Activated naive CD8-positive, alpha-beta T cell treated with anti-CD3 and anti-CD28 coated beads, Interleukin-2, amount 10 ng/mL, durations not matched to agents 7 days and 5 days (primary cell): Measurements from ENCODE around the gene RABGAP1L. TPM values are rescaled to one million over a fixed set of nuclear protein-coding genes. Genes with fewer than 3 reads are reported as not detected.

Experiments
- ATAC-seq: fragments of 150-1000 bp; cut with Tn5 transposase; one replicate; pipeline ENCODE4 v1.10.0; 2021; ENCODE audit warnings: low read depth, moderate library complexity
- POLR2A ChIA-PET: fragments of 350-600 bp; sonication (Branson Sonifier 250); formaldehyde crosslinking; loops from one replicate; lab custom pipeline; 2021; ENCODE audit warnings: antibody characterized with exemption; lab: Charles Lee
- DNase-seq: peaks from one replicate; pipeline ENCODE4 v3.0.0; 2021
- H3K27ac Mint-ChIP-seq: one replicate; pipeline ENCODE4 v1.8.0; 2022; ENCODE audit warnings: mild to moderate bottlenecking, mixed read lengths
- H3K27me3 Mint-ChIP-seq: one replicate; pipeline ENCODE4 v1.8.0; 2022; ENCODE audit warnings: mild to moderate bottlenecking, moderate library complexity, mixed read lengths
- H3K36me3 Mint-ChIP-seq: one replicate; pipeline ENCODE4 v1.8.0; 2021; ENCODE audit warnings: mild to moderate bottlenecking, mixed read lengths
- H3K4me1 Mint-ChIP-seq: one replicate; pipeline ENCODE4 v1.8.0; 2021; ENCODE audit warnings: mixed read lengths
- H3K4me3 Mint-ChIP-seq: one replicate; pipeline ENCODE4 v1.8.0; 2022; ENCODE audit warnings: mild to moderate bottlenecking, moderate library complexity, mixed read lengths
- H3K9me3 Mint-ChIP-seq: one replicate; pipeline ENCODE4 v1.8.0; 2021; ENCODE audit warnings: mixed read lengths
- total RNA-seq, 2 experiments: library from RNA; stranded (reverse); gene quantifications; one replicate each; pipeline ENCODE4 v1.2.3, GENCODE V29; 2021

Gene RABGAP1L
- total RNA-seq, 2 experiments from 2014 or later: 64.8 to 69.9 TPM

DNA sequence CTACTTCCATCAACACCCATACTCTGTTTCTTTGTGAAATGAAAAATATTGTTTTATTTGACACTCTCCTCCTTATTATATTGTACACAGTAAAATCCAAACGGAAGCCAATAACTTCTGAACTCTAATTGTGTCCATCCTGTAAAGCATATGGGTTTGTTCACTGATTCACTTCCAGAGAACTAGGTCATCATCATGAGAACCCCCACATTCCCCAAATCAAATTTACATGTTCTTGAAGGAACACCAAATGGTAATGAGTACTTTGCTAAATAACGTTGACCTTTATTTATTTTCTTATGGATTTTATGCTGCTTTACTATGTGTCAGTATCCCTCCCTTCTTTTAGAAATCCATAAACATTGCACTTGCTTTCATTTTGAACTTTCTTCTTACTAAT lies 627.0 kb downstream of the RABGAP1L start:
- Mint-ChIP-seq H3K9me3 (peaks cover 3% of the 10 kb centered on the region), H3K36me3 (no peaks in the 10 kb centered on the region), H3K4me1 (peaks cover 10% of the 10 kb centered on the region), H3K27me3 (no peaks in the 10 kb centered on the region), H3K27ac (no peak overlapping the region), H3K4me3 (no peak overlapping the region)
- DNase-seq (no peak), ATAC-seq (no peak)
- POLR2A ChIA-PET: no interaction called here

DNA sequence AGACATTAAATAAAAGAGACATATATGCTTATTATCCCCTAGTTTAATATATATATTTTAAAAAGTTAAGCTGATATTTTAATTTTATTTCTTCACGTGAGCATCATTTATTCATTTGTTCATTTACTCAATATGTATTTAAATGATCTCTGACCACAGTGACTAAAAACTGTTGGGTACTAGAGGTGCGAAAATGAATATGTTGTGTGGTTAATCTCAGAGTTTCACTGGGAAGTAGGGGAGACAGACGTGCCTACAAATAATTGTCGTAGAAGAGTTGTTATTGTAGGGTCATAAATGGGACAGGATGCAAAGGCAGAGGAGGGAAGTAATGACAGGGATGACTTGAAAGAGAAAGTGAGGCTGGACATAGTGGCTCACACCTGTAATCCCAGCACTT lies 627.4 kb downstream of the RABGAP1L start:
- Mint-ChIP-seq H3K4me1 (peaks cover 10% of the 10 kb centered on the region), H3K9me3 (peaks cover 2% of the 10 kb centered on the region), H3K4me3 (no peak overlapping the region), H3K27me3 (no peaks in the 10 kb centered on the region), H3K36me3 (no peaks in the 10 kb centered on the region), H3K27ac (no peak overlapping the region)
- ATAC-seq (no peak), DNase-seq (no peak)
- POLR2A ChIA-PET: no interaction called here

DNA sequence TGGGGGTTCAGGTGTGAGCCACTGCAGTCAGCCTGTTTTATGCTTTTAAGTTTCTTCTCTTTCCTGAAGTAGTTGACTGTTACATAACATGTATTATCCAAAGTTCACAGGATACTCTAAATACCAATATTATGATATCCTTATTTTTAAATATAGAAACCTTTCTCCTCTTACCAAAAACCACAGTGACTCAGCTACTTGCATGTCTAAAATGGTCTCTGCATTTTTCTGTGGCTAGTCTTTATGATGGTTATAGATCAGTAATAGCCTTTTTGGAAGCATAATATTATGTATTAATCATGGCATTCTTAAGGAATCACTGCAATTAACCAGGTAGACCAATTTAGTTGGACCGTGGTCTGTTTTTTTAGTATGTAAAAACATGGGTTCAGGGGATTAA lies 629.7 kb downstream of the RABGAP1L start:
- H3K27ac Mint-ChIP-seq: no peak overlapping the region

DNA sequence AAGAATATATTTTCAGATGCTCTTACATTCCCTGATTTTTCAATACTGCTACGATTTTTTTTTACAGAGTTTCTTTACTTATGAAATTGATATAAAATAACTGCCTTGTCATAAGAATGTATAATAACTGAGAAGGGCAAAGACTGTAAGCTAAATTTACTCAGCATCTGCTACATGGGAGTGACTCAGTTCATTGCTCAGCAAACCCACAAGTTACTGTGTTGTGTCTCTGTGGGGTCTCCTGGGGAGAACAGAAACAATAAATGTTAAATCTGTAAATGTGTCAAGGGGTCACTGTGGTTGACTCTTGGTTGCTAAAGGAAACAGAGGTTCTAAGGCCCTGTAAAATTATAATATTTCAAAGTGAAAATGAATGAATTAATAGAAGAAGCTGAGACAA lies 630.1 kb downstream of the RABGAP1L start:
- DNase-seq: no peak
- Mint-ChIP-seq H3K9me3 (no peaks in the 10 kb centered on the region), H3K27me3 (no peaks in the 10 kb centered on the region), H3K4me1 (peaks cover 10% of the 10 kb centered on the region), H3K4me3 (no peak overlapping the region), H3K36me3 (no peaks in the 10 kb centered on the region), H3K27ac (no peak overlapping the region)
- no peak for ATAC-seq
- POLR2A ChIA-PET: no interaction called here

More for the DNA sequence above, 629.7 kb downstream of the RABGAP1L start:
- peaks cover 10% of the 10 kb centered on the region for H3K4me1 Mint-ChIP-seq
- H3K4me3 Mint-ChIP-seq: no peak overlapping the region
- no peaks in the 10 kb centered on the region for H3K27me3 Mint-ChIP-seq
- no peaks in the 10 kb centered on the region for H3K36me3 Mint-ChIP-seq
- ATAC-seq (no peak), DNase-seq (no peak)
- H3K9me3 Mint-ChIP-seq: no peaks in the 10 kb centered on the region
- POLR2A ChIA-PET: no interaction called here

DNA sequence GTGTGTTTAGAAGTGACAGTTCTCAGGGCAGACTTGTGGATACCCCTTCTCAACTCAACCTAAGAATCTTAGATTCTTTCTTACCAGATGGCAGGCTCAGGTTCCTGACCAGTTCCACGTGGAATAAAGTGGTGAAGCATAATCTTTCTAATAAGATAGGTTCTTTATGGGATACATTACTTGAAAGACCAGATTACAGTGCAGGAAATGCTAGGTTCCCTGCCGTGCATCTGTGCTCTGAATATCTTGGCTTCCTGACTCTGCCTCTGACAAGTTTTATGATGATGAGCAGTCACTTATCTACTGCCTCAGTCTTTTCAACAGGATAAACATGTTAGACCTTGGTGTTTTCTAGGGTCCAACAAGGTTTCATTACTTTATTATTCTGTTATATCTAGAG lies 632.5 kb downstream of the RABGAP1L start:
- H3K4me3 Mint-ChIP-seq: no peak overlapping the region
- H3K27me3 Mint-ChIP-seq: no peaks in the 10 kb centered on the region
- H3K27ac Mint-ChIP-seq: no peak overlapping the region
- H3K9me3 Mint-ChIP-seq: no peaks in the 10 kb centered on the region
- no peak for ATAC-seq
- no peak for DNase-seq
- POLR2A ChIA-PET: interaction anchor here (0.5 kb wide), 1 partner anchor 894 kb away, joined by 4 read pairs; no protein-coding TSS in a partner anchor
- H3K36me3 Mint-ChIP-seq: no peaks in the 10 kb centered on the region
- peaks cover 8% of the 10 kb centered on the region for H3K4me1 Mint-ChIP-seq

DNA sequence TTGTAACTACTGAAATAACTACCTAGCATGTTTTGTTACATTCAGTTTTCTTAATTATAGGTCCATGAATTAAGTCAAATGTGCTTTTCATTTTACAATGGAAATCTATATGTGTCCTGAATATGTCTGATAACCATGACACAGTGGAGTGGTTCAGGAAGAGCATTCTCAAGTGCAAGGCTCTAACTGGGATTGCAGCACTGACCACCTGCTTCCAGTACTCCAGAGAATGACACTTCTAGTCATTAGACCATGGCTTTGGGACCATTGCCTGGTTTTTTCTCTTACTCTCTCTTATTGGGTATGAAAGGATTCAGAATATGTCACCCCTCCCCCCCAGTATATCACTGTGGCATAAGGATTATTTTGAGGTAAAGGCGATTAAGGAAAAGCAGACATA lies 635.5 kb downstream of the RABGAP1L start:
- no peaks in the 10 kb centered on the region for H3K27me3 Mint-ChIP-seq
- no peaks in the 10 kb centered on the region for H3K36me3 Mint-ChIP-seq
- H3K27ac Mint-ChIP-seq: no peak overlapping the region
- POLR2A ChIA-PET: no interaction called here
- H3K9me3 Mint-ChIP-seq: no peaks in the 10 kb centered on the region
- ATAC-seq (no peak), DNase-seq (no peak)
- H3K4me1 Mint-ChIP-seq: peaks cover 2% of the 10 kb centered on the region
- H3K4me3 Mint-ChIP-seq: no peak overlapping the region

DNA sequence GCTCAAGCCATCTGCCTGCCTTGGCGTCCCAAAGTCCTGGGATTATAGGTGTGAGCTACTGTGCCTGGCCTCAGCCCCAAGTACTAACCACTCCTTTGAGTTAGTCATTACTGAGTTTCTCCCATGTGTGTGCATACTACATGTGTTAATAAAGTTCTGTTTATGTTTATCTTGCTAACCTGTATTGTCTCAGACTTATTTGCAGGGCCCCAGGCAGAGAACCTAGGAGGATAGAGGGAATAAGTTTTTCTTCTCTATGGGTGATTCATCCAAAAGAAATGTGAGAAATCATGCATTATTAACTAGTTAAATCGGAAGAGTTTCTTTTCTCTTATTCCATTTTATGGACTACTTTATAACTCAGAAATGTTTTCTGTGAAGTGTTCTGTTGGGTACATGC lies 636.5 kb downstream of the RABGAP1L start:
- Mint-ChIP-seq H3K4me1 (peaks cover 2% of the 10 kb centered on the region), H3K9me3 (no peaks in the 10 kb centered on the region), H3K27ac (no peak overlapping the region), H3K27me3 (no peaks in the 10 kb centered on the region), H3K36me3 (no peaks in the 10 kb centered on the region), H3K4me3 (no peak overlapping the region)
- POLR2A ChIA-PET: no interaction called here
- ATAC-seq (no peak), DNase-seq (no peak)

DNA sequence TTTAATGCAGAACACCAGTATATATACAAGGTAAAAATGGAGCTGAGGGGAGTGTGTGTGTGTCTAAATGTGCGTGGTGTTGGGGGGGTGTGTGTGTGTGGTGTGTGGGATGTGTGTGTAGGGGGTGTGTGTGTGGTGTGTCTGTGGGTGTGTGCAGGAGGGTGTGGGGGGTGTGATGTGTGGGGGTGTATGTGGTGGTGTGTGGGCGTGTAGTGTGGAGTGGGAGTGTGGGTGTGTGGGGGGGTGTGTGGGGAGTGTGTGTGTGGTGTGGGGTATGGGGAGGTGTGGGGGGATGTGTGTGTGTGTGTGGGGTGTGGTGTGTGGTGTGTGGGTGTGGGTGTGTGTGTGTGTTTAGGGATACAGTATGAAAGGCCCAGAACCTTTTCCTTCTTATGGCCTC lies 638.1 kb downstream of the RABGAP1L start:
- DNase-seq: no peak
- Mint-ChIP-seq H3K36me3 (no peaks in the 10 kb centered on the region), H3K27me3 (no peaks in the 10 kb centered on the region), H3K9me3 (no peaks in the 10 kb centered on the region), H3K4me1 (peaks cover 2% of the 10 kb centered on the region), H3K27ac (no peak overlapping the region), H3K4me3 (no peak overlapping the region)
- POLR2A ChIA-PET: no interaction called here
- ATAC-seq: no peak

DNA sequence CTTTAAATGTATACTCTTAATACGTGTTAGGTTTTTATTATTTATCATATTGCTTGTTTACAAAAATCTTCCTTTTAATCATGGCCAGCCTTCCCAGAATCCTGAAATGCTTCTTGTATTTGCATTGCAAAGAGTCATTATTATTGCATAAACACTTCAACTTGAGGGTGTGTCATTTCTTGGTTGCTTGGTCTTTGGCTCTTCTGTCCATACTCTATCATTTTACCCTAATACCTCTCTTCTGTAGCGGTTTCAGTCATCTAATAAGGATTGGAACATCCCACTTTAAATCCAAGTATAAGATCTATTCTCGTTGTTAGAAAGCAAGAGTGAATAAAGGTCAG lies 639.8 kb downstream of the RABGAP1L start:
- ATAC-seq: no peak
- POLR2A ChIA-PET: interaction anchor here (0.7 to 2.0 kb wide), 10 partner anchors 11 to 594 kb away, joined by 3 to 26 read pairs (median 5); partner anchors contain the start of genes CACYBP and MRPS14
- H3K9me3 Mint-ChIP-seq: no peaks in the 10 kb centered on the region

DNA sequence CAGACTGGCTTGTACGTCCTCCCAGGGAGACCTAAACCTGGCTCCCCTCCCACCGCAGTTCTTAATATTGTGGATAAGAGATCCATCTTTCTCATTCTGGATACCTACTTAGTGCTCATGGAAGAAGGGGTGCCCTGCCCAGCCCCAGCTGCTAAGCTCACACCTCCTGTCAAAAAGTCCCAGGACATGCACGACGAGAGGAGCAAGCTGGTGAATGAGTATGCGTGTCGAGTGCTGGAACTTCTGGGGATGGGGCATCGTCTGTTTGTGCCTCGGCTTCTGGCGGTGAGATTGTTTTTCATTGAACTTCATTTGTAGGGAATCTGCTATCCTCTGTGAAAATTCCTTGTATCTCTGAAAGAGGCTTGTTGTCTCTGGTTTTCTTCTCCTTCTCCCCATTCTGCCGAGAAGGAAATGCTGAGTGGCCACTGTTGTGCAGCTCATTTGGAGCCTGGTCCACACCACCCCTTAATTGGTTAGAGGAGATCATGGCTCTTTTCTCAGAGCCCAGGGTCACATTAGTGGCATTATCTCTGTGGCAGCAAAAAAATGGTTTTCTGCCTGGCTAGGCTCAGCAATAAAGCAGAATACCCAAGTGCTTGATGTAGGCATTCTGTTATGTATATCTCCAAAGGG lies 641.0 kb downstream of the RABGAP1L start:
- peaks cover 4% of the 10 kb centered on the region for H3K4me1 Mint-ChIP-seq
- H3K27me3 Mint-ChIP-seq: no peaks in the 10 kb centered on the region
- H3K27ac Mint-ChIP-seq: no peak overlapping the region
- H3K4me3 Mint-ChIP-seq: no peak overlapping the region
- peak; percentile 6 for ATAC-seq
- no peaks in the 10 kb centered on the region for H3K9me3 Mint-ChIP-seq
- POLR2A ChIA-PET: interaction anchor here (1.0 to 2.0 kb wide), 10 partner anchors 17 to 224 kb away, joined by 3 to 26 read pairs (median 5); partner anchors contain the start of genes CACYBP and MRPS14
- H3K36me3 Mint-ChIP-seq: no peaks in the 10 kb centered on the region
- DNase-seq: peak; percentile 39

More for the DNA sequence above, 639.8 kb downstream of the RABGAP1L start:
- peaks cover 4% of the 10 kb centered on the region for H3K4me1 Mint-ChIP-seq
- H3K27me3 Mint-ChIP-seq: no peaks in the 10 kb centered on the region
- no peak for DNase-seq
- no peak overlapping the region for H3K4me3 Mint-ChIP-seq
- H3K36me3 Mint-ChIP-seq: no peaks in the 10 kb centered on the region
- H3K27ac Mint-ChIP-seq: no peak overlapping the region

DNA sequence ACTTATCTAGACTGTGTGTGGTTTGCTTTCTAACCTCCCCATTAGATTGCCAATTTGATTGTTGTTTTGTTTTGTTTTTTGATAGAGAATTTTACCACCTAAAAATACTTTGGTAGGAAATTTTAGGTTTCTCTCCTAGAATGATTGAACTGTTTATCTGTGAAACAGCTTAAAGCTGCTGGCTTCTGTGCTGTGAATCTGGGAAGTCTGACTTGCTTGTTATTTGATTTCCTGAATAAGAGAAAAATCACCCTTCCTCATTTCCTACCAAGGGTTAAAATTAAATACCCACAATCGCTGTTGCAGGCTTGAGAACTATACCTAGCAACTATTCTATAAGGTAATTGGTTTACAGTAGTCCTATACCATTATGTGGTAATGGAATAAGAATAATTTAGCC lies 641.6 kb downstream of the RABGAP1L start:
- H3K4me3 Mint-ChIP-seq: no peak overlapping the region
- H3K36me3 Mint-ChIP-seq: no peaks in the 10 kb centered on the region
- H3K9me3 Mint-ChIP-seq: no peaks in the 10 kb centered on the region
- no peaks in the 10 kb centered on the region for H3K27me3 Mint-ChIP-seq
- DNase-seq (no peak), ATAC-seq (no peak)
- no peak overlapping the region for H3K27ac Mint-ChIP-seq
- POLR2A ChIA-PET: interaction anchor here (1.1 to 2.0 kb wide), 4 partner anchors 168 to 199 kb away, joined by 4 to 26 read pairs (median 5); partner anchors contain the start of gene CACYBP
- peaks cover 4% of the 10 kb centered on the region for H3K4me1 Mint-ChIP-seq

DNA sequence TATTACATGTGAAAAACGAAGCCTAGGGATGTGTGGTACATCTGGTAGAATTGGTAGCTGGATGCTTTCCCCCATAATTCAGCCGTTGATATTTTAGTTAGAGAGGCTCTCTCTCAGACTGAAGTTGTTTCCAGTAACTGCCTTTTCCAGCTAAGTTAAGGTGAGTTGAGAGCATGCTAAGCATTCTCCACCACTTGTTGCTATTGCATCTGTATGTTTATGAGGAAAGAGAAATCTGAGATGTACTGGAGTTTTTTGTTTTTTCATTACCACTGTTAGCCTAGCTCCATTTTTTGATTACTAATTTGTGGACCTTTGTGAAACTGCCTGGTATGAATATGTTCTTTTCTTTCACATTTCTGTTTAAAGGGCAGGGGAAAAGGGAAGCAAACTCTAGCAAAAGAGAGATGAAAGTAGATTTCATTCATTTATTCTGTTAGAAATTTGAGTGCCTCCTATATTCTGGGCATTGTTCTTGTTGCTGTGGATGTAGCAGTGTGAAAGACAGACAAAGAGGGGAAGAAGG lies 650.5 kb downstream of the RABGAP1L start:
- ATAC-seq: no peak
- Mint-ChIP-seq H3K27ac (no peak overlapping the region), H3K4me1 (peaks cover 2% of the 10 kb centered on the region), H3K9me3 (no peaks in the 10 kb centered on the region), H3K4me3 (no peak overlapping the region), H3K36me3 (peaks cover 6% of the 10 kb centered on the region), H3K27me3 (no peaks in the 10 kb centered on the region)
- DNase-seq: no peak
- POLR2A ChIA-PET: interaction anchor here (1.2 kb wide), 1 partner anchor 10 kb away, joined by 3 read pairs; no protein-coding TSS in a partner anchor

DNA sequence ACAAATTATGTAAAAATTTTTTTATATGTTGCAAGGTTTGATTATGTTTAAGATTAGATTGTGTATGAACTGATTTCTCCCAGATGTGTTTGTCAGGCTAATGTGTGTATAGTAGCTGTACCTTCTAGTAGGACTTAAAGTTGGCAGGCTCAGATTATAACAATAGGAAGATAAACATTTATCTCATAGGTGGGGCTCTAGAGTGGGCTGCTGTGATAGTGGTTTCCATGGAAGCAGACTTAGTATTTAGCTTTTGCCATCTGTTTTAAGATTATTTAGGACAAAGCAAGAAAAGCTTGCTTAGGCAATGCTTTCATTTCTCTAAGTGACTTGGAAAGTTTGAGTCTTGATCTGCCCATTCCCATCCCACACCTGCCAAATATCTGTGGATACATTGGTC lies 652.7 kb downstream of the RABGAP1L start:
- no peak overlapping the region for H3K4me3 Mint-ChIP-seq
- no peak for DNase-seq
- H3K9me3 Mint-ChIP-seq: no peaks in the 10 kb centered on the region
- no peak overlapping the region for H3K27ac Mint-ChIP-seq
- H3K36me3 Mint-ChIP-seq: peaks cover 9% of the 10 kb centered on the region
- POLR2A ChIA-PET: no interaction called here
- H3K4me1 Mint-ChIP-seq: peaks cover 7% of the 10 kb centered on the region
- ATAC-seq: no peak
- no peaks in the 10 kb centered on the region for H3K27me3 Mint-ChIP-seq

DNA sequence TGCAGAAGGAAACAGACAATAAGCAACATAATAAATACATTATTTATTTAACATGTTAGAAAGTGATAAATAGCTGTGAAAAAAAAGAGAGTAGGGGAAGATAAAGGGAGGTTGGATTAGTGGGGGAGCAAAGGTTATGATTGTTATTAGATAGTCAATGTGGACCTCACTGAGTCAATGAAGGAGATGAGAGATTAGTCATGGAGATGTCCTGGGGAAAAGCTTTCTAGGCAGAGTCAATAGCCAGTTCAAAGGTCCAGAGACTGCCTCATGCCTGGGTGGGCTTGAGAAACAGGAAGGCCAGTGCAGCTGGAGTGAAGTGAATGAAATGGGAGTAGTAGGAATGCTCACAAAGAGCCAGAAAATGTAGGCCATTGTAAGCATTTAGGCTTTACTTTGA lies 653.3 kb downstream of the RABGAP1L start:
- no peak overlapping the region for H3K4me3 Mint-ChIP-seq
- peaks cover 7% of the 10 kb centered on the region for H3K4me1 Mint-ChIP-seq
- H3K9me3 Mint-ChIP-seq: no peaks in the 10 kb centered on the region
- H3K27ac Mint-ChIP-seq: no peak overlapping the region
- no peak for DNase-seq
- H3K27me3 Mint-ChIP-seq: no peaks in the 10 kb centered on the region
- POLR2A ChIA-PET: no interaction called here
- no peak for ATAC-seq
- H3K36me3 Mint-ChIP-seq: peaks cover 12% of the 10 kb centered on the region
